H9 (cell line): ENCODE data around the gene ALG11. TPM values are rescaled to one million over a fixed set of nuclear protein-coding genes. Genes with fewer than 3 reads are reported as not detected.

Source experiments
- DNase-seq: peaks from one replicate; pipeline ENCODE4 v3.0.0-alpha.2; 2017
- H2AFZ ChIP-seq: one replicate; pipeline ENCODE4 v1.6.1; 2013; ENCODE audit warnings: mild to moderate bottlenecking, low read length, control low read depth, moderate library complexity
- H2AK5ac ChIP-seq: 2 replicates; pipeline ENCODE4 v1.6.1; 2013; ENCODE audit warnings: low read length, control low read depth, mixed read lengths; ENCODE audit not compliant: insufficient read length
- H2BK120ac ChIP-seq: one replicate; pipeline ENCODE4 v1.6.1; 2013; ENCODE audit warnings: low read depth, mild to moderate bottlenecking, low read length, control low read depth, inconsistent platforms; ENCODE audit not compliant: poor library complexity, severe bottlenecking
- H2BK12ac ChIP-seq: 2 replicates; pipeline ENCODE4 v1.6.1; 2013; ENCODE audit warnings: low read length, control low read depth, mixed read lengths, low read depth; ENCODE audit not compliant: insufficient read length
- H2BK15ac ChIP-seq: 2 replicates; pipeline ENCODE4 v1.6.1; 2013; ENCODE audit warnings: low read depth, low read length, control low read depth
- H2BK20ac ChIP-seq: one replicate; pipeline ENCODE4 v1.6.1; 2013; ENCODE audit warnings: low read depth, mild to moderate bottlenecking, low read length, control low read depth, inconsistent platforms; ENCODE audit not compliant: poor library complexity, severe bottlenecking
- H2BK5ac ChIP-seq: 2 replicates; pipeline ENCODE4 v1.6.1; 2013; ENCODE audit warnings: low read length, control low read depth, mixed read lengths; ENCODE audit not compliant: insufficient read length
- H3K14ac ChIP-seq: 2 replicates; pipeline ENCODE4 v1.6.1; 2013; ENCODE audit warnings: low read length, control low read depth; ENCODE audit not compliant: insufficient read depth
- H3K18ac ChIP-seq: 2 replicates; pipeline ENCODE4 v1.6.1; 2013; ENCODE audit warnings: low read depth, mild to moderate bottlenecking, mixed read lengths, low read length, control low read depth; ENCODE audit not compliant: insufficient read length
- H3K23ac ChIP-seq: 2 replicates; pipeline ENCODE4 v1.6.1; 2013; ENCODE audit warnings: low read length, control low read depth, mixed read lengths, low read depth; ENCODE audit not compliant: insufficient read length
- H3K23me2 ChIP-seq: 2 replicates; pipeline ENCODE4 v1.6.1; 2013; ENCODE audit warnings: low read depth, mild to moderate bottlenecking, mixed read lengths, low read length, control low read depth; ENCODE audit not compliant: insufficient read length, poor library complexity, severe bottlenecking
- H3K27ac ChIP-seq: 2 replicates; pipeline ENCODE4 v1.5.1; 2013; ENCODE audit warnings: low read length, control low read depth, mixed read lengths, low read depth; ENCODE audit not compliant: insufficient read length
- H3K27me3 ChIP-seq: 2 replicates; pipeline ENCODE4 v1.6.1; 2013; ENCODE audit warnings: low read length, control low read depth, inconsistent platforms; ENCODE audit not compliant: insufficient read depth
- H3K4ac ChIP-seq: 2 replicates; pipeline ENCODE4 v1.6.1; 2013; ENCODE audit warnings: low read depth, mild to moderate bottlenecking, control low read depth, inconsistent platforms, low read length, moderate library complexity
- H3K4me1 ChIP-seq: 2 replicates; pipeline ENCODE4 v1.6.1; 2013; ENCODE audit warnings: low read length, control low read depth, inconsistent platforms; ENCODE audit not compliant: insufficient read depth
- H3K4me2 ChIP-seq: 2 replicates; pipeline ENCODE4 v1.6.1; 2013; ENCODE audit warnings: low read length, control low read depth, mixed read lengths; ENCODE audit not compliant: insufficient read length, insufficient read depth
- H3K56ac ChIP-seq: 2 replicates; pipeline ENCODE4 v1.6.1; 2013; ENCODE audit warnings: low read depth, mild to moderate bottlenecking, mixed read lengths, low read length, control low read depth; ENCODE audit not compliant: insufficient read length
- H3K79me1 ChIP-seq: 2 replicates; pipeline ENCODE4 v1.6.1; 2013; ENCODE audit warnings: low read depth, mild to moderate bottlenecking, moderate library complexity, low read length, control low read depth, inconsistent platforms; ENCODE audit not compliant: insufficient read depth, poor library complexity, severe bottlenecking
- H3K79me2 ChIP-seq: 2 replicates; pipeline ENCODE4 v1.6.1; 2013; ENCODE audit warnings: low read length, control low read depth, inconsistent platforms; ENCODE audit not compliant: insufficient read depth
- H3K9ac ChIP-seq: 2 replicates; pipeline ENCODE4 v1.6.1; 2013; ENCODE audit warnings: low read length, control low read depth, mixed read lengths; ENCODE audit not compliant: insufficient read length; ENCODE audit errors: extremely low read depth
- H3K9me3 ChIP-seq: one replicate; pipeline ENCODE4 v1.6.1; 2013; ENCODE audit warnings: low read depth, low read length, inconsistent platforms; ENCODE audit not compliant: control insufficient read depth
- H3T11ph ChIP-seq: one replicate; pipeline ENCODE4 v1.6.1; 2013; ENCODE audit warnings: mild to moderate bottlenecking, low read length, control low read depth, inconsistent platforms
- H4K20me1 ChIP-seq: one replicate; pipeline ENCODE4 v1.6.1; 2013; ENCODE audit not compliant: control insufficient read depth, insufficient read length, insufficient read depth
- H4K5ac ChIP-seq: 2 replicates; pipeline ENCODE4 v1.6.1; 2013; ENCODE audit warnings: low read depth, mild to moderate bottlenecking, mixed read lengths, low read length, control low read depth; ENCODE audit not compliant: insufficient read length
- H4K8ac ChIP-seq: replicated peaks from 2 replicates; pipeline ENCODE4 v1.6.1; 2013; ENCODE audit warnings: low read length, control low read depth, mixed read lengths, low read depth; ENCODE audit not compliant: insufficient read length
- H4K91ac ChIP-seq: 2 replicates; pipeline ENCODE4 v1.6.1; 2013; ENCODE audit warnings: low read depth, mild to moderate bottlenecking, moderate library complexity, mixed read lengths, low read length, control low read depth; ENCODE audit not compliant: insufficient read length
- H3K27ac Mint-ChIP-seq, 3 experiments: 2 replicates in 2 of 3; 3 replicates in 1 of 3; pipeline ENCODE4 v1.8.0; 2020 to 2021; ENCODE audit warnings: mixed read lengths in 3 of 3, mild to moderate bottlenecking in 1 of 3, moderate library complexity in 1 of 3
- H3K27me3 Mint-ChIP-seq: 2 replicates; pipeline ENCODE4 v1.8.0; 2021; ENCODE audit warnings: low read depth, mild to moderate bottlenecking, moderate library complexity, mixed read lengths
- H3K36me3 Mint-ChIP-seq, 3 experiments: 2 replicates in 2 of 3; 3 replicates in 1 of 3; pipeline ENCODE4 v1.8.0; 2020 to 2021; ENCODE audit warnings: low read depth in 3 of 3, mixed read lengths in 3 of 3; ENCODE audit not compliant: insufficient read depth in 1 of 3
- H3K4me1 Mint-ChIP-seq, 2 experiments: 2 replicates each; pipeline ENCODE4 v1.8.0; 2020; ENCODE audit warnings: mixed read lengths in 2 of 2
- H3K4me3 Mint-ChIP-seq, 2 experiments: 2 replicates in 1 of 2; 3 replicates in 1 of 2; pipeline ENCODE4 v1.8.0; 2020 to 2021; ENCODE audit warnings: mild to moderate bottlenecking in 2 of 2, mixed read lengths in 2 of 2, moderate library complexity in 1 of 2
- H3K9me3 Mint-ChIP-seq, 2 experiments: 2 replicates in 1 of 2; 3 replicates in 1 of 2; pipeline ENCODE4 v1.8.0; 2020; ENCODE audit warnings: mild to moderate bottlenecking in 2 of 2, mixed read lengths in 2 of 2, moderate library complexity in 1 of 2
- WGBS: extraction: QIAGEN DNeasy Blood & Tissue Kit; methylation state at CpG from one replicate; pipeline ENCODE4 v1.1.7; 2013; ENCODE audit warnings: missing lambda C conversion rate, low lambda C conversion rate, mixed read lengths; ENCODE audit not compliant: insufficient read length; ENCODE audit errors: extremely low coverage; 5-methylcytosine and 5-hydroxymethylcytosine counted together
- total RNA-seq: library from RNA; stranded (reverse); gene quantifications from 2 replicates; pipeline ENCODE4 v1.2.1, GENCODE V29; 2021
- TF ChIP-seq, protein P1 (sequence below): fragments of 200-600 bp; sonication (generic); conservative IDR thresholded peaks from 3 replicates; pipeline ENCODE4 v1.8.0; 2021; ENCODE audit warnings: antibody characterized with exemption, mild to moderate bottlenecking

Gene ALG11
- total RNA-seq, 1 experiment from 2014 or later, result 46.6 TPM

DNA sequence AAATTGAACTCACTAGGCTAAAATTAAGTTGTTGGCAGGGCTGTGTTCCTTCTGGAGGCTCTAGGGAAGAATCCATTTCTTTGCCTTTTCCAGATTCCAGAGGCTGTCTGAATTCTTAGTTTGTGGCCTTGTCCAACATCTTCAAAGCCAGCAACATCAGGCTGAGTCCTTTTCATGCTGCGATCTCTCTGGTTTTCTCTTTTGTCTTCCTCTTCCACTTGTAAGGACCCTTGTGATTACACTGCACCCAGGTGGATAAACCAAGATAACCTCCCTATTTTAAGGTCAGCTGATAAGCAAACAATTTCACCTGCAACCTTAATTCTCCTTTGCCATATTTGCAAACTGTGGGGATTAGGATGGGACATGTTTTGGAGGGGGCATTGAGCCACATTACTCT lies 23.8 kb downstream of the ALG11 start:
- H3K9me3 Mint-ChIP-seq, result no peaks in the 10 kb centered on the region
- Histone ChIP-seq H2BK20ac (no peak overlapping the region), H4K8ac (no peak overlapping the region), H3K9me3 (no peaks in the 10 kb centered on the region), H4K20me1 (no peaks in the 10 kb centered on the region), H3T11ph (no peak overlapping the region), H3K18ac (no peak overlapping the region), H3K4me2 (no peak overlapping the region), H3K14ac (no peak overlapping the region), H3K56ac (no peak overlapping the region), H3K23ac (no peak overlapping the region), H4K5ac (no peak overlapping the region), H3K79me2 (no peaks in the 10 kb centered on the region), H3K4ac (no peak overlapping the region), H2BK15ac (no peak overlapping the region), H3K4me1 (no peaks in the 10 kb centered on the region), H2BK5ac (no peak overlapping the region), H2AK5ac (no peak overlapping the region), H2BK120ac (no peak overlapping the region), H2AFZ (no peak overlapping the region), H3K27me3 (no peaks in the 10 kb centered on the region; the same call in 1 of the 2 replicates), H3K79me1 (no peaks in the 10 kb centered on the region), H2BK12ac (no peak overlapping the region), H3K9ac (no peak overlapping the region), H4K91ac (no peak overlapping the region), H3K23me2 (no peaks in the 10 kb centered on the region), H3K27ac (no peak overlapping the region)
- WGBS, result no CpG with 5 or more reads among the region's 1 CpG
- DNase-seq, result no peak
- TF ChIP-seq, protein P1, sequence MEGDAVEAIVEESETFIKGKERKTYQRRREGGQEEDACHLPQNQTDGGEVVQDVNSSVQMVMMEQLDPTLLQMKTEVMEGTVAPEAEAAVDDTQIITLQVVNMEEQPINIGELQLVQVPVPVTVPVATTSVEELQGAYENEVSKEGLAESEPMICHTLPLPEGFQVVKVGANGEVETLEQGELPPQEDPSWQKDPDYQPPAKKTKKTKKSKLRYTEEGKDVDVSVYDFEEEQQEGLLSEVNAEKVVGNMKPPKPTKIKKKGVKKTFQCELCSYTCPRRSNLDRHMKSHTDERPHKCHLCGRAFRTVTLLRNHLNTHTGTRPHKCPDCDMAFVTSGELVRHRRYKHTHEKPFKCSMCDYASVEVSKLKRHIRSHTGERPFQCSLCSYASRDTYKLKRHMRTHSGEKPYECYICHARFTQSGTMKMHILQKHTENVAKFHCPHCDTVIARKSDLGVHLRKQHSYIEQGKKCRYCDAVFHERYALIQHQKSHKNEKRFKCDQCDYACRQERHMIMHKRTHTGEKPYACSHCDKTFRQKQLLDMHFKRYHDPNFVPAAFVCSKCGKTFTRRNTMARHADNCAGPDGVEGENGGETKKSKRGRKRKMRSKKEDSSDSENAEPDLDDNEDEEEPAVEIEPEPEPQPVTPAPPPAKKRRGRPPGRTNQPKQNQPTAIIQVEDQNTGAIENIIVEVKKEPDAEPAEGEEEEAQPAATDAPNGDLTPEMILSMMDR, result no peak
- peaks cover 0 to 4% (median 4%) of the 10 kb centered on the region in 3 experiments; a peak in 2 of 7 replicates for H3K36me3 Mint-ChIP-seq
- 0 out of 4 replicates have a peak, but pooled peaks cover 2% of the 10 kb centered on the region in 2 experiments for H3K4me1 Mint-ChIP-seq
- peak overlapping the region in 1 of 3 experiments; percentile 49; a peak in 1 of 7 replicates for H3K27ac Mint-ChIP-seq
- H3K27me3 Mint-ChIP-seq, result no peaks in the 10 kb centered on the region
- H3K4me3 Mint-ChIP-seq, result no peak overlapping the region
